ENCODE results near the gene ATG4C. TPM values are rescaled to one million over a fixed set of nuclear protein-coding genes. Genes with fewer than 3 reads are reported as not detected.
"Not testable (repeated sequence)": the region's sequence is repeated elsewhere in the genome, so short reads cannot be mapped to it uniquely, and the experiment has no call there.

The ATG4C gene, protein sequence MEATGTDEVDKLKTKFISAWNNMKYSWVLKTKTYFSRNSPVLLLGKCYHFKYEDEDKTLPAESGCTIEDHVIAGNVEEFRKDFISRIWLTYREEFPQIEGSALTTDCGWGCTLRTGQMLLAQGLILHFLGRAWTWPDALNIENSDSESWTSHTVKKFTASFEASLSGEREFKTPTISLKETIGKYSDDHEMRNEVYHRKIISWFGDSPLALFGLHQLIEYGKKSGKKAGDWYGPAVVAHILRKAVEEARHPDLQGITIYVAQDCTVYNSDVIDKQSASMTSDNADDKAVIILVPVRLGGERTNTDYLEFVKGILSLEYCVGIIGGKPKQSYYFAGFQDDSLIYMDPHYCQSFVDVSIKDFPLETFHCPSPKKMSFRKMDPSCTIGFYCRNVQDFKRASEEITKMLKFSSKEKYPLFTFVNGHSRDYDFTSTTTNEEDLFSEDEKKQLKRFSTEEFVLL
- 8.6 and 12.8 TPM in 2 replicates for total RNA-seq

DNA sequence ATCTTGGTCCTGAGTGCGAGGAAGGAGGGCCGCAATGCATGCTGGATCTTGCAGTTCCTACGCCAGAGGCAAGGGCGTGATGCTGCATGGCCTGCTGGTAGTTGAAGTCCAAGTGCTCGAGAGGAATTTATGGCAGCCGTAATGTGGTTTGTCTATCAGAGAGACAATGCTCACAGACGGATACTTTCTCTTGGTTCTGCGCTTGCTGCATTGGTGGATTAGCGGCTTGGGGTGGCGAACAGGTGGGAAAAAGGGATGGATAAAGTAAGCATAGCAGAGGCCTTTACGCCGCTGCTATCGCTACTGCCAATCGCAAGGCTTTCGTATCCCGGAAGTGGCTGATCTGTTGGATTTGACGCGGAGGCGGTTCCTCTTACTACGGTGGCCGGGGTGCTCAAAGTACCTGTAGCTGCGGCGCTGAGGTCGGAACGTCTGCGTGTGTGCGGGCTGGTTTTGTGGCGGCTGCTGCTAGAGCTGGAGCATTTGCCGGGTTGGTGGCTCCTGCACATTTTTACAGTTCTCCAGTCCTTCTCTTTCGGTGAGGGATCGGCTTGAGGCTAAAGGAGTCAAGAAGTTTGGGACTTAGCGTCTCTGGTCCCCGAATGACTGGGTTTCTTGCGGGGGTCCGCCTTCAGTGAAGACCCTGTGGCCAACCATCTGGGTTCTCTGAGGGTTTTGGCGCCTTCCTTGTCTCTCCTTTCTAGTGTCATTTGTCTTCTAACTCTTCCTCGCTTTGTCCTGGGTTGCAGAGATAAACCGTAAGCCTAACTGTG, at the start of gene ATG4C:
TSS of gene ATG4C (plus strand) at position 397 of the 773 bp plus-strand sequence. CDS start 19,655 bp downstream, outside the sequence.
- intact Hi-C loops (cut with micrococcal nuclease), result loop anchor here (1.0 to 5.0 kb wide), 8 partner anchors 97 to 1707 kb away; partner anchors contain the start of genes ALG6, DOCK7, EFCAB7 and ITGB3BP

DNA sequence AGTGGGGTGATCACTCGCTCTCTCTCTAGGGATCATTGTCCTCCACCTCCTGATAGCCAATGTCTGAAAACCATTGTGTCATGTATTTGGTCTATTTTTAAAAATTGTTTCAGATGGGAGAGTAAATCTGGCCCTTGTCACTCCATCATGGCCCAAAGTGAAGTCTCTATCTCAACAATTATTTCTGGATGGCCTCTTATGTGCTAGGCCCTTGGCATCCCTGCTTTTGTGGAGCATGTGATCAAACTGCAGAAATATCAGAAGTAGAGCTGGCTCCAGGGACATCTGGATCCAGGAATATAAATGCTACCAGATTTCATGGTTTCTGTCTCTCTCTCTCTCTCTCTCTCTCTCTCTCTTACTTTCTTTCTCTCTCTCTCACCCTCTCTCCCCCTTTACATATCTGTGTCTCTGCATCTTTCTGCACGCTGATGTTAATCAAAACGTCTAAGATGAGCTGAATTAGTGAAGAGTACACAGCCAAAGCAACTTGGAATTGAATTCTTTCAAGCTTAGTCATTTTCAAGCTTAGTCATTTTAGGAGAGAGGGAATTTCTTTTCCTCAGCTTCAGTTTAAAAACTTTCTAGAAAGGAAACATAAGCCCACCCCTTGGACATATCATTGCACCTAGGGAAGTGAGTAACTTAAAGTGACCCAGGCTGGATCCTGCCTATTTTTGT, 48.3 kb upstream of the ATG4C start:
- intact Hi-C loops (cut with micrococcal nuclease), result no loop called here

DNA sequence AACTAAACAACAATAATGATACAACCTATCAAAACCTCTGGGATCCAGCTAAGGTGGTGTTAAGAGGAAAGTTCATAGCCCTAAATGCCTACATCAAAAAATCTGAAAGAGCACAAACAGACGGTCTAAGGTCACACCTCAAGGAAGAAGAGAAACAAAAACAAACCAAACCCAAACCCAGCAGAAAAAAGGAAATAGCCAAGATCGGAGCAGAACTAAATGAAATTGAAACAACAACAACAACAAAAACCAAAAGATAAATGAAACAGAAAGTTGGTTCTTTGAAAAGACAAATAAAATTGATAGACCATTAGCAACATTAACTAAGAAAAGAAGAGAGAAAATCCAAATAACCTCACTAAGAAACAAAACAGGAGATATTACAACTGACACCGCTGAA, 43.2 kb upstream of the ATG4C start:
- intact Hi-C loops (cut with micrococcal nuclease), result loop anchor here (10.0 kb wide), 1 partner anchor 336 kb away; no protein-coding TSS in a partner anchor

DNA sequence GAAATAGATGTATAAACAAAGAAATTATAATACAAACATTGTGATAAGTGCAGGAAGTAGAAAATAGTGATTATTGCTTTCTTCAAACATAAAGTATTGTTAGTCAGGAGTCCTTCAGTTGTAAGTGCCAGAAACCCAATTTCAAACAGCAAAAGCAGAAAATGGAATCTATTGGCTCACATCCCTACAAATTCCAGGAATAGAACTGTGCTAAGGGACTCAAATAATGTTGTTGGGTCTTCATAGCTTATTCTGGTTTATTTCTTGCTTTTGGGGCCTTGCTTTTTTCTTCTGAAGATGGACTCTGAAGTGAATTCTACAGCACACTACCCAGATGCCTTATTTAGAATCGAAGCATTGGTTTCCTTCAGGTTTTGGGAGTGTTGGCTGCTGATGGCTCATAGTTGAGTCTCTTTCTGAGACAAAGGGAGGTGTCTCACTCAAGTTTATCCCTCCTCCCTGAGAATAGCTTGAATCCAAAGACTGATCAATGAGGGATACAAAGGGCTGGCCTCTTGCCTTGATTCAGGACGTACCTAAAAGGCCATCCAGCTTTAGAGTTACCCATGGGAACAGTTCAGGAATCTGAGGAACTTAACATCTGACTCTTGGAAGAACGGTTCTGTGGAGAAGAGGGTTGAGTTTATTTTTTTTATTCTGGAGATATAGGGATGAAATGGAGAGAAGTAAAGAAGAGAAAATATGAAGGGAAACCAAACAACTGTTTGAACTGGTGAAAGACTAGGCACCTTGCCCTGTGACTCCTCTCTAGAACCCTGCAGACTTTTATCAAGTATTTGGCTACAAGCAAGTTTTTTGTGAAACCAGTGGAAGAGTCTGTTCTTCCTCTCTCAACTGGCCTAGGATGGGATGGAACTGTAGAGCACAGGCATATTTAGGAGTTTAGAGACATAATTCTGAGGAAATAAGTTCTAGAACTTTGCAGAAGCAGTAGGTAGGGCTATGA, 39.0 kb upstream of the ATG4C start:
- intact Hi-C loops (cut with micrococcal nuclease), result loop anchor here (10.0 kb wide), 1 partner anchor 340 kb away; no protein-coding TSS in a partner anchor

DNA sequence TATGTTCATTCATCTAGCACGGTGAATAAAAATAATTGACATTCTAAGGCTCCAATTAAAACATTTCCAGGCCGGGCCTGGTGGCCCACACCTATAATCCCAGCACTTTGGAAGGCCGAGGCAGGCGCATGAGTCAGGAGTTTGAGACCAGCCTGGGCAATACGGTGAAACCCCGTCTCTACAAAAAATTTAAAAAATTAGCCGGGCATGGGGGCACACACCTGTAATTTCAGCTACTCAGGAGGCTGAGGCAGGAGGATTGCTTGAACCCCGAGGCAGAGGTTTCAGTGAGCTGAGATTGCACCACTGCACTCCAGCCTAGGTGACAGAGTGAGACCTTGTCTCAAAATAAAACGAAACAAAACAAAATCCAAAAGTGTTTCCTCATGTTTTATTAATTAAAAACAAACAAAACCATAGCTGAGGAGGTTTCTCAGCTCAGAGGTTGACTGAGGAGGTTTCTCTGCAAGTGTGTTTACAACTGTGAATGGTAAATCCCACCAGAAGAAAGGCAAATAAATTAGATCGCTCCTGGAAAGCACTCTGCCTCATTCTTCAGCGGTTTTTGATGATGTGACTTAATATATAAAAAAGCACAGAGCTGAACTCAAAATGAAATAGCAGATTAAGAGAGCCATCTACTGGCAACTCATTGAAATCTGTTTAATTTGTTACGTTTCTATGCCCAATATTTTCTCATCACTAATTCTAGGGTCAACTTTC, 37.7 kb upstream of the ATG4C start:
- intact Hi-C loops (cut with micrococcal nuclease), result loop anchor here (1.0 to 10.0 kb wide), 3 partner anchors 238 to 571 kb away; no protein-coding TSS in a partner anchor

DNA sequence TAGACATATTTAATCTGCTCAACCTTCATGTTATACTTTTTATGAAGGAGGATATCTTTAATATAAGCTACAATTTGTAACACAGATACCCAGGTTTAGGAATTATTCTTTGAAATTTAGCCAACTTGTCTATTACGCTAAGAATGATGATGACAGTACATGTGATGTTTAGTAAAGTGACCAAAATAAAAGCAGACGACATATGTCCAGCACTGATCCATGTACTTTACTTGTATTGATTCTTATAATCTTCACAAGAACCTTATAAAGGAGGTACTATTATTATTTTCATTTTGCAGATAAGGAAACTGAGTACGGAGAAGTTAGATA, 37.2 kb upstream of the ATG4C start:
- intact Hi-C loops (cut with micrococcal nuclease), result loop anchor here (1.0 to 10.0 kb wide), 3 partner anchors 238 to 572 kb away; no protein-coding TSS in a partner anchor

DNA sequence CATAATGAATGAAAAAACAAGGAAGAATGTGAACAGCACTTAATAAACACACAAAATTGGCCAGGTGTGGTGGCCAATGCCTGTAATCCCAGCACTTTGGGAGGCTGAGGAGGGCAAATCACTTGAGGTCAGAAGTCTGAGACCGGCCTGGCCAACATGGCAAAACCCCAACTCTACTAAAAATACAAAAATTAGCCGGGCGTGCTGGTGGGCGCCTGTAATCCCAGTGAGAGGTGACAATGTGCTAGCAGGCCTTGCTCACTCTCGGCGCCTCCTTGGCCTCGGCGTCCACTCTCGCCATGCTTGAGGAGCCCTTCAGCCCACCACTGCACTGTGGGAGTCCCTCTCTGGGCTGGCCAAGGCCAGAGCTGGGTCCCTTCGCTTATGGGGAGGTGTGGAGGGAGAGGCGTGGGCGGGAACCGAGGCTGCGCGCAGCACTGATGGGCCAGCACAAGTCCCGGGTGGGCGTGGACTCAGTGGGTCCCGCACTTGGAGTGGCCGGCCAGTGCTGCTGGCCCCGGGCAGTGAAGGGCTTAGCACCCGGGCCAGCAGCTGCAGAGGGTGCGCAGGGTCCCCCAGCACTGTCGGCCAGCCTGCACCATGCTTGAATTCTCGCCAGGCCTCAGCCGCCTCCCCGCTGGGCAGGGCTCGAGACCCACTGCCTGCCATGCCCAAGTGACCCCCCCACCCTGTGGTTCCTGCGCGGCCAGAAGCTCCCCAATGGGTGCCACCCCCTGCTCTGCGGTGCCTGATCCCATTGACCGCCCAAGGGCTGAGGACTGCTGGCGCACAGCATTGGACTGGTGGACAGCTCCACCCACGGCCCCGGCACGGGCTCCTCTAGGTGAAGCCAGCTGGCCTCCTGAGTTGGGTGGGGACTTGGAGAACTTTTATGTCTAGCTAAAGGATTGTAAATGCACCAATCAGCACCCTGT, 30.6 kb upstream of the ATG4C start:
- intact Hi-C loops (cut with micrococcal nuclease), result no loop called here

DNA sequence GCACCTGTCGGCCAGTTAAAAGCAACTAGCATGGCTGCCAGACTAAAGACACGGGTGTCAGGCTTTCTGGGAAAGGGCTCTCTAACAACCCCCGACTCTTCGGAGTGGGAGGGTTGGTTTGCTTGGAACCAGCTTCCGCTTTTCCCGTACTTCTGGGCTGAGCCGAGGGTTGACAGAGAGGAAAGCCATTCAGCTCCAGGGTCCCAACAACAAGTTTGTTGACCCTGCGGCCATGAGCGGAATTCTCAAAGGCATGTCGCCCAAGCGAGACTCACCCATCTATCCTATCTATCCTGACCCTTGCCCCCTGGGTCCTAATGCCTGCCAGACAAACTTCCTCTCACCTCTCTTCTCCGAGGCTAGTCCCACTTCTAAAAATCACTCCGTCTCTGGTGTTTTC, 29.0 kb upstream of the ATG4C start:
- intact Hi-C loops (cut with micrococcal nuclease), result not testable (repeated sequence)

DNA sequence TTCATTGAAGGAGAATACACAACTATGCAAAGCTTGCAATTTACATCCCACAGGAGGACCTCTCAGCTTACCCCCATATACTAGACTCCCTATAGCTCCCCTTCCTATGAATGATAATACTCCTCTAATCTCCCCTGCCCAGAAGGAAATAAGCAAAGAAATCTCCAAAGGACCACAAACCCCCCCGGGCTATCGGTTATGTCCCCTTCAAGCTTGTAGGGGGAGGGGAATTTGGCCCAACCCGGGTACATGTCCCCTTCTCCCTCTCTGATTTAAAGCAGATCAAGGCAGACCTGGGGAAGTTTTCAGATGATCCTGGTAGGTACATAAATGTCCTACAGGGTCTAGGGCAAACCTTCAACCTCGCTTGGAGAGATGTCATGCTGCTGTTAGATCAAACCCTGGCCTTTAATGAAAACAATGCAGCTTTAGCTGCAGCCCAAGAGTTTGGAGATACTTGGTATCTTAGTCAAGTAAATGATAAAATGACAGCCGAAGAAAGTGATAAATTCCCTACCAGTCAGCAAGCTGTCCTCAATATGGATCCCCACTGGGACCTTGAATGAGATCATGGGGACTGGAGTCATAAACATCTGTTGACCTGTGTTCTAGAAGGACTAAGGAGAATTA, 27.6 kb upstream of the ATG4C start:
- intact Hi-C loops (cut with micrococcal nuclease), result not testable (repeated sequence)

DNA sequence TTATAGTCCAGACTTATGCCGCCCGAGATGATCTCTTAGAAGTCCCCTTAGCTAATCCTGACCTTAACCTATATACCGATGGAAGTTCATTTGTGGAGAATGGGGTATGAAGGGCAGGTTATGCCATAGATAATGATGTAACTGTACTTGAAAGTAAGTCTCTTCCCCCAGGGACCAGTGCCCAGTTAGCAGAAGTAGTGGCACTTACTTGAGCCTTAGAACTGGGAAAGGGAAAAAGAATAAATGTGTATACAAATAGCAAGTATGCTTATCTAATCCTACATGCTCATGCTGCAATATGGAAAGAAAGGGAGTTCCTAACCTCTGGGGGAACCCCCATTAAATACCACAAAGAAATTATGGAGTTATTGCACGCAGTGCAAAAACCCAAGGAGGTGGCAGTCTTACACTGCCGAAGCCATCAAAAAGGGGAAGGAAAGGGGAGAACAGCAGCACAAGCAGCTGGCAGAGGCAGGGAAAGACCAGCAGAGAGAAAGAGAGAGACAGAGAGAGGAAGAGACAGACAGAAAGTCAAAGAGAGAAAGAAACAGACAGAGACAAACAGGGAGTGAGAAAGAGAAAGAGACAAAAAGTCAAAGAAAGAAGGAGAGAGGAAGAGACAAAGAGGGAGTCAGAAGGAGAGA, 24.6 kb upstream of the ATG4C start:
- intact Hi-C loops (cut with micrococcal nuclease), result not testable (repeated sequence)

DNA sequence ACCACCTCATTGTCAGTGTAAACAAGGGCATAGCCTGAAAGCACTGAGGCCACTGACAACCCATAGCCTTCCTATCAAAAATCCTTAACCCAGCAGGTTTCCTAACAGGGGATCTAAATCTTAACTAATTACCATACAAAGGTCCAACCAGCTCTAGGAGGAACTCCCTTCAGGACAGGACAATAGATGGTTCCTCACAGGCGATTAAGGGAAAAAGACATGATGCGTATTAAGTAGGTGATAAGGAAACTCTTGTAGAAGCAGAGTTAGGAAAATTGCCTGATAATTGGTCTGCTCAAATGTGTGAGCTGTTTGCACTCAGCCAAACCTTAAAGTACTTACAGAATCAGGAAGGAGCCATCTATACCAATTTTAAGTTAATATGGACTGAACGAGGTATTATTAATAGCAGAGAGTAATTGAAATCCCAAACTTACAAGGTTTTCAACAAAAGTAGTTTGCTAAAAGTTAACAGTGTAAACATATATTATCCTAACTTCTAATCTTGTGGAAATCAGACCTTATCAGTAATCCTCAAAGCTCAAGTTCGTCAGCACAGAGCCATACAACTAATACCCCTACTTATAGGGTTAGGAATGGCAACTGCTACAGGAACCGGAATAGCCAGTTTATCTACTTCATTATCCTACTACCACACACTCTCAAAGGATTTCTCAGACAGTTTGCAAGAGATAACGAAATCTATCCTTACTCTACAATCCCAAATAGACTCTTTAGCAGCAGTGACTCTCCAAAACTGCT, 23.7 kb upstream of the ATG4C start:
- intact Hi-C loops (cut with micrococcal nuclease), result not testable (repeated sequence)

DNA sequence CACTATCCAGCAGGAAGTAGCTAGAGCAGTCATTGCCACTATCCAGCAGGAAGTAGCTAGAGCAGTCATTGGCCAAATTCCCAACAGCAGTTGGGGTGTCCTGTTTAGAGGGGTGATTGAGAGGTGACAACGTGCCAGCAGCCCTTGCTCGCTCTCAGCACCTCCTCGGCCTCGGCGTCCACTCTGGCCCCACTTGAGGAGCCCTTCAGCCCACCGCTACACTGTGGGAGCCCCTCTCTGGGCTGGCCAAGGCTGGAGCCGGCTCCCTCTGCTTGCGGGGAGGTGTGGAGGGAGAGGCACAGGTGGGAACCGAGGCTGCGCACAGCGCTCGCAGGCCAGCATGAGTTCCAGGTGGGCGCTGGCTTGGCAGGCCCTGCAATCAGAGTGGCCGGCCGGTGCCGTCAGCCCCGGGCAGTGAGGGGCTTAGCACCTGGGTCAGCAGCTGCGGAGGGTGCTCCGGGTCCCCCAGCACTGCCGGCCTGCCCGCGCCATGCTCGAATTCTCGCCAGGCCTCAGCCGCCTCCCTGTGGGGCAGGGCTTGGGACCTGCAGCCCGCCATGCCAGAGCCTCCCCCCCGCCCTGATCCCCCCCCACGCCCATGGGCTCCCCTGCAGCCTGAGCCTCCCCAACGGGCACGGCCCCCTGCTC, 22.6 kb upstream of the ATG4C start:
- intact Hi-C loops (cut with micrococcal nuclease), result not testable (repeated sequence)

DNA sequence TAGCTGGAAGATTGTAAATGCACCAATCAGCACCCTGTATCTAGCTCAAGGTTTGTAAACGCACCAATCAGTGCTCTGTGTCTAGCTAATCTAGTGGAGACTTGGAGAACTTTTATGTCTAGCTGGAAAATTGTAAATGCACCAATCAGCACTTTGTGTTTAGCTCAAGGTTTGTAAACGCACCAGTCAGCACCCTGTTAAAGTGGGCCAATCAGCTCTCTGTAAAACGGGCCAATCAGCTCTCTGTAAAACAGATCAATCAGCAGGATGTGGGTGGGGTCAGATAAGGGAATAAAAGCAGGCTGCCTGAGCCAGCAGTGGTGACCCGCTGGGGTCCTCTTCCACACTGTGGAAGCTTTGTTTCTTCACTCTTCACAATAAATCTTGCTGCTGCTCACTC, 21.9 kb upstream of the ATG4C start:
- intact Hi-C loops (cut with micrococcal nuclease), result not testable (repeated sequence)

DNA sequence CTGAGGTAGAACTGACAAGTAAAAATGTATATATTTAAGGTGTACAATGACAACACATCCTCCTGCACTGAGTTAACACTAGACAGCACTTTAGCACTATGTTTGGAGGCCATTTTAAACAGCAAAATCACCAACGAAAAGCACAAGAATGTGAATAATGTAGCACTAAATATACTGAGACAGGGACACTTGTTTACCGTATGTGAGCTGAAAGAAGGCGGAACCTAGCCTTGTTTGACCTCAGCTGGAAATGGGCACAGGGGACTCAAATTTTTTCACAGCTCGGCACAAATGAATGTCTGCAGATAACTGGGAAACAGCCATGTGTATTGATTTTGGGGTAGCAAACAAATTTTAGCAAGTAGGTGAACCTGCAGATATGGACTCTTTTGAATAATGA, 18.0 kb upstream of the ATG4C start:
- intact Hi-C loops (cut with micrococcal nuclease), result no loop called here

DNA sequence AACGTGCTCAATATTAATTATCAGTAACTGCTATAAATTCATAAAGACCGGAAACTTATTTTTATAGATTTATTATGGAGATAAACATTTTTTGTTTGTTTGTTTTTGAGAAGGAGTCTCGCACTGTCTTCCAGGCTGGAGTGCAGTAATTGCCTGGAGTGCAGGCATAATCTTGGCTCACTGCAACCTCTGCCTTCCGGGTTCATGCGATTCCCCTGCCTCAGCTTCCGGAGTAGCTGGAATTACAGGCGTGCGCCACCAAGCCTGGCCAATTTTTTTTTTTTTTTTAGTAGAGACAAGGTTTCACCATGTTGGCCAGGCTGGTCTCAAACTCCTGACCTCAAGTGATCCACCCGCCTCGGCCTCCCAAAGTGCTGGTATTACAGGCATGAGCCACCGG, 15.4 kb upstream of the ATG4C start:
- intact Hi-C loops (cut with micrococcal nuclease), result not testable (repeated sequence)

DNA sequence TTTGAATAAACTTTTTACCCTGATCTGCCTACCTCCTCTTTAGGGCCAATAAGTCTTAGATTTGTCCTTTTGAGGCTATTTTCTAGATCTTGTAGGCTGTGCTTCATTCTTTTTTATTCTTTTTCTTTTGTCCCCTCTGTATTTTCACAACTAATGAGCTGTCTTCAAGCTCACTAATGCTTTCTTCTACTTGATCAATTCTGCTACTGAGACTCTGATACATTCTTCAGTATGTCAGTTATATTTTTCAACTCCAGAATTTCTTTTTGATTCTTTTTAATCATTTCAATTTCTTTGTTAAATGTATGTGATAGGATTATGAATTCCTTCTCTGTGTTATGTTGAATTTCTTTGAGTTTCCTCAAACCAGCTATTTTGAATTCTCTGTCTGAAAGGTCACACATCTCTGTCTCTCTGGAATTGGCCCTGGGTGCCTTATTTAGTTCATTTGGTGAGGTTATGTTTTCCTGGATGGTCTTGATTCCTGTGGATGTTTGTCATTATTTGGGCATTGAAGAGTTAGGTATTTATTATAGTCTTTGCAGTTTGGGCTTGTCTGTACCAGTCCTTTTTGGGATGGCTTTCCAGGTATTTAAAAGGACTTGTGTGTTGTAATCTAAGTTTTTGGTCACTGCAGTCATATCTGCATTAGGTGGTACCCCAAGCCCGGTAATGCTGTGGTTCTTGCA, 11.2 kb upstream of the ATG4C start:
- intact Hi-C loops (cut with micrococcal nuclease), result no loop called here

Data from T-helper 2 cell treated with Interferon-gamma antibody and Interleukin-4, amounts not matched to agents 100 ng/mL and 5 ng/mL, for 36 hours (primary cell).